GM23338 (cell line): ENCODE data around the gene OR8J3.

Experiments
- CREB1 ChIP-seq: fragments of 250-450 bp; sonication (Bioruptor Pico); IDR thresholded peaks from 2 replicates; pipeline ENCODE4 v1.5.0; 2020; ENCODE audit warnings: low read depth, mild to moderate bottlenecking, moderate library complexity
- POLR2AphosphoS5 ChIP-seq: IDR thresholded peaks from 2 replicates; pipeline ENCODE4 v1.6.1; 2016; ENCODE audit warnings: antibody characterized with exemption, low read depth
- TF ChIP-seq, protein P1 (sequence below), 2 experiments: fragments of 200-600 bp in 1 of 2; sonication (generic) in 1 of 2; conservative IDR thresholded peaks; 2 replicates each; pipeline versions ENCODE4 v1.5.1 to v1.6.1; 2016 to 2017; ENCODE audit warnings: antibody characterized with exemption in 2 of 2, low read depth in 2 of 2, mild to moderate bottlenecking in 2 of 2, moderate library complexity in 1 of 2

DNA sequence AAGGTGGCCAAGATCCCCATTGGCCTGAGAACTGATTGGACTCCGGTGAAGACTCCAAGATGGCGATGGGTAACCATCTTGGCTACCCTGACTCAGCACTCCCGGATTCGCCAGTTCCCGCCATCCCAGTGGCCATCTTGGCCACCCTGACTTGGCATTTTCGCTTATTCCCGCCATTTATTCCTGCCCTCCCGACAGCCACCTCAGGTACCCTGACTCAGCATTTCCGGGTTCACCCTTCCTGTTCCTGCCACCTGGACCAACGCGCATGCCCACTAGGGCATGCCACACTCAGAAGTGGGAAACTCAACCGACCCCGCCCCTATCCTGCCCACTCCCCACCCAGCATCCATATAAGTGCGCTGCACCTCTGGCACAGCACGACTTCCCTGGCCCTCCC is 12.3 kb upstream of the OR8J3 start:
- TF ChIP-seq, protein P1, sequence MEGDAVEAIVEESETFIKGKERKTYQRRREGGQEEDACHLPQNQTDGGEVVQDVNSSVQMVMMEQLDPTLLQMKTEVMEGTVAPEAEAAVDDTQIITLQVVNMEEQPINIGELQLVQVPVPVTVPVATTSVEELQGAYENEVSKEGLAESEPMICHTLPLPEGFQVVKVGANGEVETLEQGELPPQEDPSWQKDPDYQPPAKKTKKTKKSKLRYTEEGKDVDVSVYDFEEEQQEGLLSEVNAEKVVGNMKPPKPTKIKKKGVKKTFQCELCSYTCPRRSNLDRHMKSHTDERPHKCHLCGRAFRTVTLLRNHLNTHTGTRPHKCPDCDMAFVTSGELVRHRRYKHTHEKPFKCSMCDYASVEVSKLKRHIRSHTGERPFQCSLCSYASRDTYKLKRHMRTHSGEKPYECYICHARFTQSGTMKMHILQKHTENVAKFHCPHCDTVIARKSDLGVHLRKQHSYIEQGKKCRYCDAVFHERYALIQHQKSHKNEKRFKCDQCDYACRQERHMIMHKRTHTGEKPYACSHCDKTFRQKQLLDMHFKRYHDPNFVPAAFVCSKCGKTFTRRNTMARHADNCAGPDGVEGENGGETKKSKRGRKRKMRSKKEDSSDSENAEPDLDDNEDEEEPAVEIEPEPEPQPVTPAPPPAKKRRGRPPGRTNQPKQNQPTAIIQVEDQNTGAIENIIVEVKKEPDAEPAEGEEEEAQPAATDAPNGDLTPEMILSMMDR (conservative IDR thresholded peaks at IDR 0.05; ENCODE audit: low read depth in 2 of 2), result no peak
- TF ChIP-seq CREB1 (no peak), POLR2AphosphoS5 (no peak)
